Measurements from ENCODE around the gene DYNLT5.

Gene DYNLT5

GRCh38 chr1:66752671-66753371 lies 562 bp downstream of the DYNLT5 start:
- TF ChIP-seq CTCF (IDR thresholded peaks at IDR 0.05): no peak
- peak overlapping the region; percentile 43 to 49 for H3K4me3 ChIP-seq
- DNase-seq: peak in 1 of 2 donors; percentile 53

GRCh38 chr1:66757722-66758240 lies 5.5 kb downstream of the DYNLT5 start:
- DNase-seq: no peak
- Histone ChIP-seq H3K4me3 (no peak overlapping the region), H3K27me3 (no peaks in the 10 kb centered on the region), H3K4me1 (peaks cover 0 to 3% (median 3%) of the 10 kb centered on the region in 4 donors), H3K9me3 (no peaks in the 10 kb centered on the region), H3K27ac (no peak overlapping the region), H3K36me3 (no peaks in the 10 kb centered on the region)
- intact Hi-C loops (cut with DNase I; ENCODE audit: low total_unique reads): no loop called here
- TF ChIP-seq CTCF (IDR thresholded peaks at IDR 0.05): no peak

More at GRCh38 chr1:66752671-66753371, 562 bp downstream of the DYNLT5 start:
- H3K4me1 ChIP-seq: peaks cover 0 to 13% (median 9%) of the 10 kb centered on the region in 4 donors
- H3K9me3 ChIP-seq: no peaks in the 10 kb centered on the region
- H3K27me3 ChIP-seq: no peaks in the 10 kb centered on the region
- H3K27ac ChIP-seq: no peak overlapping the region
- no peaks in the 10 kb centered on the region for H3K36me3 ChIP-seq
- intact Hi-C loops (cut with DNase I; ENCODE audit: low total_unique reads): no loop called here

- no peak for TF ChIP-seq CTCF (IDR thresholded peaks at IDR 0.05)
- no peaks in the 10 kb centered on the region for H3K4me1 ChIP-seq
- no peaks in the 10 kb centered on the region for H3K36me3 ChIP-seq
- H3K9me3 ChIP-seq: no peaks in the 10 kb centered on the region
- no peak overlapping the region for H3K27ac ChIP-seq
- H3K27me3 ChIP-seq: no peaks in the 10 kb centered on the region
- H3K4me3 ChIP-seq: no peak overlapping the region
- intact Hi-C loops (cut with DNase I; ENCODE audit: low total_unique reads): no loop called here
- DNase-seq: no peak
Measured at GRCh38 chr1:66758241-66758755, 6.0 kb downstream of the DYNLT5 start.

GRCh38 chr1:66760506-66760905 lies 8.2 kb downstream of the DYNLT5 start:
- Histone ChIP-seq H3K4me1 (no peaks in the 10 kb centered on the region), H3K27ac (no peak overlapping the region), H3K9me3 (no peaks in the 10 kb centered on the region), H3K27me3 (no peaks in the 10 kb centered on the region), H3K36me3 (no peaks in the 10 kb centered on the region), H3K4me3 (no peak overlapping the region)
- no peak for DNase-seq
- intact Hi-C loops (cut with DNase I; ENCODE audit: low total_unique reads): loop anchor here (10.0 kb wide), 3 partner anchors 234 to 734 kb away; no protein-coding TSS in a partner anchor
- TF ChIP-seq CTCF (IDR thresholded peaks at IDR 0.05): no peak

GRCh38 chr1:66761221-66761620 lies 9.0 kb downstream of the DYNLT5 start:
- no peak for DNase-seq
- Histone ChIP-seq H3K27me3 (no peaks in the 10 kb centered on the region), H3K27ac (no peak overlapping the region), H3K36me3 (no peaks in the 10 kb centered on the region), H3K9me3 (no peaks in the 10 kb centered on the region), H3K4me1 (no peaks in the 10 kb centered on the region), H3K4me3 (no peak overlapping the region)
- no peak for TF ChIP-seq CTCF (IDR thresholded peaks at IDR 0.05)
- intact Hi-C loops (cut with DNase I; ENCODE audit: low total_unique reads): loop anchor here (10.0 kb wide), 3 partner anchors 234 to 734 kb away; no protein-coding TSS in a partner anchor

Measured in tibial artery (tissue), 4 donors.